Inferior parietal cortex (tissue), 1 donor: ENCODE measurements around the gene POU4F2.
"Not testable (repeated sequence)": the region's sequence is repeated elsewhere in the genome, so short reads cannot be mapped to it uniquely, and the experiment has no call there.

Experiments used
- DNase-seq: peaks from one replicate; pipeline ENCODE4 v3.0.0-alpha.2; 2016; ENCODE audit errors: extremely low spot score

POU4F2 gene

DNA sequence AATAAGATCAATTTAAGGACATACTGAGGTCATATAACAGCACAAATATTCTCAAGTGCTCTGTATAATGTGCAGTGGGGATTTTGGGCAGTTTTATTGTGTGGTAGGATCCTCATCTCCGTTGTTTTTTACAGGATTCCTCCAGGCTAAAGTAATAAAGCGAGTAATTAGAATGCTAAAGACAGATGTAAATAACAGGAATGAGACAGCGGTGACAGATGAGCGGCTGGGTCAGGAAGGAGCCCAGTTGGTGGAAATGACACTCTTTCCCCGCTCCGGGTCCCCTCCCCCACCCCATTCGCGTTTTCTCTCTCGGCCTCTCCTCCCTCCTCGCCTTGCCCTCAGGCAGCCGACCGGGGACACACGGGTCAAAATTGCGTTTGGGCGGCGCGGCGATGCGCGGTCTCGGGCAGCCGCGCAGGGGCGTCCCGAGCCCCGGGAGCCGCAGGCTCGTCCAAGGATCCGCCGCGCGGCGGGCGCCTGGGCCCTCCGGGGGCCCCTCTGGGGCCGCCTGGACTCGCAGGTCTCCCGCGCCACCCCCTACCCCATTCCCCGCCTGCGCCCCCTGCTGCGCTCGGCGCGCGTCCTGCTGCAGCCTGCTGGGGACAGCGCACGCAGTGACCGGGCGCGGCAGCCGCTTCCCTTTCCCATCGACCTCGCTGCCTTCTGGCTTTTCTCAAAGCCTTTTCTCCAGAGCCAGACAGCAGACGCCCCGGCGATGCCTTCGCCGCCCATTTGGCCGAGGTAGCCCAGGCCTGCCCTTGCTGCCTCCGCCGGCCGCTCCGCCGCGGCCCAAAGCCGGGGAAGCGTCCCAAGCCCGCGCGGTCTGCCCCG, 16.2 kb downstream of the POU4F2 start:
- DNase-seq = no peak

DNA sequence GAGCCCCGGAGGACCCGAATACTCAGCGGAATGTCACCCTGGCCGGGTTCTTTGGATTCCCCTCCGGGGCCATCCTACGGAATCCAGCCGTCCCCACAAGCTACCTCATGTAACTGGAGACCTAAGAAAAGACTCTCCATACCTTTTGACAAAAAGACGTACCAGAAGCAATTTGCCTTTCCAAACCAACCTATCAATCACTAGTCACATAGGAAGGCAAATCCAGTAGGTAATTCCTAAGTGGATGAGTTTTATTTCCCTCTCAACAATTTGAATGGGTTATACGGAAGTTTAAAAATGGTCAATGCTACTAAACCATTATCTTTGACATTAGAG, 16.8 kb downstream of the POU4F2 start:
- DNase-seq = no peak

DNA sequence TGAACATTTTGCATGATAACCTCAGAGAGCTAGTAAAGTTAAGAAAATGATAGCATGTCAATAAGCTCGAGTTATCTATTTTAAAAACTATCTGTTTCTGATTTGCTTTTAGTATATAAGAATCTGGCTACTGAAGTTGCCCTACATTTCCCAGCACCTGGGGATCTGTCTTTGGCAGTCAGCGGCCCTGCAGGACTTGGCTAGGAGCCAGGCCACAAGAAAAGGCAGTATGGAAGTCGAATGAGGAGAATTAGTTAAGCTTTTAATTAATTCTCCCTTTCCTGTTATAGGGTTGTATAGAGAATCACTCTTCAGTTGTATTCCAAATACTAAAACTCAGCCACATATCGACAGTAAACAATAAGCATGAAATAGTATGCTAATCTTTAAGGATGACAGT, 22.7 kb downstream of the POU4F2 start:
- DNase-seq = no peak

DNA sequence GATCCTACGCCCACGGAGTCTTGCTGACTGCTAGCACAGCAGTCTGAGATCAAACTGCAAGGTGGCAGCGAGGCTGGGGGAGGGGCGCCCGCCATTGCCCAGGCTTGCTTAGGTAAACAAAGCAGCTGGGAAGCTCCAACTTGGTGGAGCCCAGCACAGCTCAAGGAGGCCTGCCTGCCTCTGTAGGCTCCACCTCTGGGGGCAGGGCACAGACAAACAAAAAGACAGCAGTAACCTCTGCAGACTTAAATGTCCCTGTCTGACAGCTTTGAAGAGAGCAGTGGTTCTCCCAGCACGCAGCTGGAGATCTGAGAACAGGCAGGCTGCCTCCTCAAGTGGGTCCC, 25.2 kb downstream of the POU4F2 start:
- DNase-seq = not testable (repeated sequence)

DNA sequence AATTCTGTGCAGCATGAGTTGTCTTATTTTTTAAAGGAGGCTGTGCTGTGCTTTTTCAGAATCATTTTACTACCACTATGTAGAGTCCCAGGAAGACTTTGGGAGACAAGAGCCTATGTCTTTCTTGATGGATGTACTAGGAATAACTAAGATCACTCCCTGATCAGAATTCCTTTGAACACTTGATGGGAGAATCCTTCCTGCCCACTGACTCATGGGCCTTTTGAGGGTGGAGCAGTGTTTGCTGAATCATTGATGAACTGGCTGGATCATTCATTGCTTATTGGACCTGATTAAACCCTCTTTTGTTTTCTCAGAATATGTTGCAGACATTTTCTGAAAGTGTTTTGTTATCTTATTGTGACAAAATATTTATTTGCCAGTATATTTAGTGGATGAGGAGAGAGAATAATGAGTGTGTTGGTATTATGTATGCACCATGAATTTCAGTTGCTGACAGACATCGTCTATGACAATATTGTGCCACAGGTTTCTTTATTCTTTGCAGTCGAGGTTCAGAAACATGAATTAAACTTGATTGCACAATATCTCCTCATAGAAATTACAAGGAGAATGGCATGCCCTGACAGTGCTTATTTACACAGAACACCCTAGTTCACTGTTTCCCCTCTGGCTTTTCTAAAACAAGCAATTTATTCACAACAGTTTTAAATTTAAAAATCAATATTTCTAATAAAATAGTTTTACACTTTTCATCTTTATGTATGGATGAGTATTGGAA, 36.3 kb downstream of the POU4F2 start:
- DNase-seq = no peak
